Measurements from ENCODE around the gene ARRDC2. TPM values are rescaled to one million over a fixed set of nuclear protein-coding genes. Genes with fewer than 3 reads are reported as not detected.

ARRDC2 gene
- total and polyA plus RNA-seq, 2 of the 13 experiments (the other 11 are each of a cell fraction or from before 2014, with no cell fraction given), result 2.1 to 3.4 TPM

DNA sequence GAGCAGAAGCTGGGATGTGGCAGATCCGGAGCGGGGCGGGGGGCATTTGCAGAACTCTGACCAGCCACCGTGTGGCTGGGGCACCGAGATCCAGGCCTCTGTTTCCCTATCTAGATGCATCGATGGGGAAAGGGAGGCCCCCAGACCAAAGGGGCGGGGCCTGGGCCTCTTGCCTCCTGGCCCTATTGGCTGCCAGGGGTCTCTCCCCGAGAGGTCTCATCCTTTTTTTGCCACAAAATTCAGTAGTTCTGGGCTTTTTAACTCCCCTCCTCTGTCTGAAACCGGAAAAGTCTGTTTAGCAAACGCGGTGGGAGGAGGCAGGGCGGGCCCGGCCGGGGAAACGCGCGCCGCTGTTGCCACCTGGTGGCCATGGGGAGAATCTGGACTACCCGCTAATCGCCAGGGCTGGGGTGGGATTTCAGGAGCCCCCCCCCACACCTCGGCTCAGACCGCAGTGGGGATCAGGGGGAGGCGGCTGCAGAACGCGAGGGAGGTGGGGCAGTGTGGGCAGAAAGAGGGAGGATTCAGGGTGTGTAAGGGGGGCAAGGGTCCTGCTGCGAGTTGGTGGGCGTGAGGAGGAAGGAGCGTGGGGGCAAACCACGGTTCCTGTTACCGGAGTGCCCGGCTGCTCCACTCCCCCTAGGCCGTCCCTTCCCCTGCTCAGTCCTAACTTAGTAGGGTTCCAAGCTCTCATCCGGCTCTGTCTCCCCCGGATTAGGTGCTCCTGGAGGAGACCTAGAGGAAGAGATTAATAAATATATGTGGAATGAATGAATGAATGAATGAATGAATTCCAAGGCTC is 50.4 kb downstream of the ARRDC2 start (continued):
- TF ChIP-seq, protein P1, sequence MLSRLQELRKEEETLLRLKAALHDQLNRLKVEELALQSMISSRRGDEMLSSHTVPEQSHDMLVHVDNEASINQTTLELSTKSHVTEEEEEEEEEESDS (CRISPR knock-in tag; IDR thresholded peaks at IDR 0.05; ENCODE audit: borderline replicate concordance), result no peak
- TF ChIP-seq MIXL1 (CRISPR knock-in tag; IDR thresholded peaks at IDR 0.05), result 0 out of 2 replicates have a peak, but pooled peaks have one; percentile 30
- peak; percentile 63; the same call in 1 of the 2 replicates for TF ChIP-seq NFKB2 (CRISPR knock-in tag; IDR thresholded peaks at IDR 0.05; ENCODE audit: borderline replicate concordance)
- 0 out of 2 replicates have a peak, but pooled peaks have one; percentile 32 for TF ChIP-seq ZNF691 (CRISPR knock-in tag; IDR thresholded peaks at IDR 0.05; ENCODE audit: borderline replicate concordance, low read depth)
- no peak for TF ChIP-seq FOXJ3 (CRISPR knock-in tag; IDR thresholded peaks at IDR 0.05; ENCODE audit: borderline replicate concordance)
- no peak for TF ChIP-seq SIN3A (IDR thresholded peaks at IDR 0.05; ENCODE audit: borderline replicate concordance, low read depth, low read length)
- TF ChIP-seq ZNF709 (CRISPR knock-in tag; IDR thresholded peaks at IDR 0.05), result no peak
- TF ChIP-seq MLXIP (CRISPR knock-in tag; IDR thresholded peaks at IDR 0.05; ENCODE audit: borderline replicate concordance), result no peak
- no peak for TF ChIP-seq HNRNPUL1 (IDR thresholded peaks at IDR 0.05; ENCODE audit: low read depth, low read length)
- TF ChIP-seq HDAC1 (CRISPR knock-in tag; IDR thresholded peaks at IDR 0.05), result no peak
- no peak for TF ChIP-seq JUND (CRISPR knock-in tag; IDR thresholded peaks at IDR 0.05)
- no peak for TF ChIP-seq REL (CRISPR knock-in tag; conservative IDR thresholded peaks at IDR 0.05)
- TF ChIP-seq, protein P2, sequence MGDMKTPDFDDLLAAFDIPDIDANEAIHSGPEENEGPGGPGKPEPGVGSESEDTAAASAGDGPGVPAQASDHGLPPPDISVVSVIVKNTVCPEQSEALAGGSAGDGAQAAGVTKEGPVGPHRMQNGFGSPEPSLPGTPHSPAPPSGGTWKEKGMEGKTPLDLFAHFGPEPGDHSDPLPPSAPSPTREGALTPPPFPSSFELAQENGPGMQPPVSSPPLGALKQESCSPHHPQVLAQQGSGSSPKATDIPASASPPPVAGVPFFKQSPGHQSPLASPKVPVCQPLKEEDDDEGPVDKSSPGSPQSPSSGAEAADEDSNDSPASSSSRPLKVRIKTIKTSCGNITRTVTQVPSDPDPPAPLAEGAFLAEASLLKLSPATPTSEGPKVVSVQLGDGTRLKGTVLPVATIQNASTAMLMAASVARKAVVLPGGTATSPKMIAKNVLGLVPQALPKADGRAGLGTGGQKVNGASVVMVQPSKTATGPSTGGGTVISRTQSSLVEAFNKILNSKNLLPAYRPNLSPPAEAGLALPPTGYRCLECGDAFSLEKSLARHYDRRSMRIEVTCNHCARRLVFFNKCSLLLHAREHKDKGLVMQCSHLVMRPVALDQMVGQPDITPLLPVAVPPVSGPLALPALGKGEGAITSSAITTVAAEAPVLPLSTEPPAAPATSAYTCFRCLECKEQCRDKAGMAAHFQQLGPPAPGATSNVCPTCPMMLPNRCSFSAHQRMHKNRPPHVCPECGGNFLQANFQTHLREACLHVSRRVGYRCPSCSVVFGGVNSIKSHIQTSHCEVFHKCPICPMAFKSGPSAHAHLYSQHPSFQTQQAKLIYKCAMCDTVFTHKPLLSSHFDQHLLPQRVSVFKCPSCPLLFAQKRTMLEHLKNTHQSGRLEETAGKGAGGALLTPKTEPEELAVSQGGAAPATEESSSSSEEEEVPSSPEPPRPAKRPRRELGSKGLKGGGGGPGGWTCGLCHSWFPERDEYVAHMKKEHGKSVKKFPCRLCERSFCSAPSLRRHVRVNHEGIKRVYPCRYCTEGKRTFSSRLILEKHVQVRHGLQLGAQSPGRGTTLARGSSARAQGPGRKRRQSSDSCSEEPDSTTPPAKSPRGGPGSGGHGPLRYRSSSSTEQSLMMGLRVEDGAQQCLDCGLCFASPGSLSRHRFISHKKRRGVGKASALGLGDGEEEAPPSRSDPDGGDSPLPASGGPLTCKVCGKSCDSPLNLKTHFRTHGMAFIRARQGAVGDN (CRISPR knock-in tag; IDR thresholded peaks at IDR 0.05), result peak; percentile 60; the same call in 1 of the 2 replicates
- TF ChIP-seq ATRX (CRISPR knock-in tag; IDR thresholded peaks at IDR 0.05; ENCODE audit: borderline replicate concordance), result no peak
- peak; percentile 62; the same call in 1 of the 2 replicates for TF ChIP-seq SP5 (CRISPR knock-in tag; IDR thresholded peaks at IDR 0.05; ENCODE audit: borderline replicate concordance, low read depth)
- no peak for TF ChIP-seq ZNF121 (CRISPR knock-in tag; IDR thresholded peaks at IDR 0.05)
- TF ChIP-seq ZNF781 (CRISPR knock-in tag; IDR thresholded peaks at IDR 0.05; ENCODE audit: borderline replicate concordance, not compliant biosample characterization), result no peak
- TF ChIP-seq FOXO1 (CRISPR knock-in tag; IDR thresholded peaks at IDR 0.05), result peak; percentile 49; the same call in 1 of the 2 replicates
- no peak for TF ChIP-seq IRX3 (CRISPR knock-in tag; IDR thresholded peaks at IDR 0.05; ENCODE audit: borderline replicate concordance, low read depth)
- TF ChIP-seq ELF4 (CRISPR knock-in tag; IDR thresholded peaks at IDR 0.05; ENCODE audit: borderline replicate concordance), result no peak
- TF ChIP-seq ONECUT2 (CRISPR knock-in tag; IDR thresholded peaks at IDR 0.05), result no peak
- no peak for TF ChIP-seq RFXAP (CRISPR knock-in tag; IDR thresholded peaks at IDR 0.05; ENCODE audit: borderline replicate concordance)
